ENCODE measurements around the gene HOXA11.
A peak's percentile ranks its signal among the peaks of the same experiment; 100 is the strongest.

HOXA11 gene

GRCh38 chr7:27169658-27170425 is 15.2 kb downstream of the HOXA11 start:
- no peak for DNase-seq (ENCODE audit: low spot score)

GRCh38 chr7:27168265-27168947 is 16.6 kb downstream of the HOXA11 start:
- DNase-seq (ENCODE audit: low spot score) = no peak

GRCh38 chr7:27167916-27168264 is 17.1 kb downstream of the HOXA11 start:
- DNase-seq (ENCODE audit: low spot score) = no peak

GRCh38 chr7:27166531-27167505 is 18.2 kb downstream of the HOXA11 start:
- DNase-seq (ENCODE audit: low spot score) = no peak

- DNase-seq (ENCODE audit: low spot score) = no peak
Observed at GRCh38 chr7:27165996-27166530, 19.0 kb downstream of the HOXA11 start.

GRCh38 chr7:27165089-27165995 is 19.7 kb downstream of the HOXA11 start, which contains the start of gene HOXA9:
TSS of gene HOXA9 (minus strand) at chr7:27165537. CDS start at chr7:27165457, 80 bp downstream.
- DNase-seq (ENCODE audit: low spot score) = no peak

- no peak for DNase-seq (ENCODE audit: low spot score)
Observed at GRCh38 chr7:27164367-27165088, 20.5 kb downstream of the HOXA11 start.

- DNase-seq (ENCODE audit: low spot score) = no peak
Observed at GRCh38 chr7:27164045-27164366, 21.0 kb downstream of the HOXA11 start.

GRCh38 chr7:27163288-27164044 is 21.6 kb downstream of the HOXA11 start:
- no peak for DNase-seq (ENCODE audit: low spot score)

- no peak for DNase-seq (ENCODE audit: low spot score)
Observed at GRCh38 chr7:27162561-27163287, 22.3 kb downstream of the HOXA11 start.

- DNase-seq (ENCODE audit: low spot score) = no peak
Observed at GRCh38 chr7:27161721-27162560, 23.1 kb downstream of the HOXA11 start.

GRCh38 chr7:27161214-27161720 is 23.8 kb downstream of the HOXA11 start:
- peak; percentile 12 for DNase-seq (ENCODE audit: low spot score)

- DNase-seq (ENCODE audit: low spot score) = peak; percentile 89
Observed at GRCh38 chr7:27160546-27161213, 24.4 kb downstream of the HOXA11 start.

- no peak for DNase-seq (ENCODE audit: low spot score)
Observed at GRCh38 chr7:27160145-27160545, 24.9 kb downstream of the HOXA11 start.

- DNase-seq (ENCODE audit: low spot score) = no peak
Observed at GRCh38 chr7:27159266-27160144, 25.5 kb downstream of the HOXA11 start.
